ENCODE results near the gene DDX51.

DDX51 gene

DNA sequence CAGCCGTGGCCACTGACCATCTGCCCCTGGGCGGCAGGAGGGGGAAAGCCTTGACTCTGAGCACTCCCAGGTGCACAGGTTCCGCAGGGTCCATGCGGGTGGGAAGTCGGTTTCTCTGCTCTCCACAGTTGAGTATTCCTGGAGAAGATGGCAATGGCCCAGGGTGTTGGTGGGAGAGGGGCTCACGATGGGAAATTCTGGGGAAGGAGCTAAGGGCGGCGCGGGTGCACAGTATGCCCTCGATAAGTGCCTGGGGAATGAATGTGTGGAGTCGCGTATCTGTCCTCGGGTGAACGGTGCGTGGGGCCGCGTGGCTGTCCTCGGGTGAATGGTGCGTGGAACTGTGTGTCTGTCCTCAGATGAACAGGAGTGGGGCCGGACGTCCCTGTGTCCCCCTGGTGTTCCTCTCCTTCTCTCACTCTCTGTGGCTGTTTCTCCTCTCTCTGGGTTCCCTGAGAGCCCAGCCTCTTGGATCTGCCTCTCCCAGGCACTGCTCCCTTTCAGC is 38.1 kb upstream of the DDX51 start:
- Mint-ChIP-seq H3K9me3 (no peaks in the 10 kb centered on the region), H3K4me1 (peaks cover 64% of the 10 kb centered on the region), H3K4me3 (no peak overlapping the region), H3K36me3 (no peaks in the 10 kb centered on the region), H3K27me3 (no peaks in the 10 kb centered on the region), H3K27ac (no peak overlapping the region)

DNA sequence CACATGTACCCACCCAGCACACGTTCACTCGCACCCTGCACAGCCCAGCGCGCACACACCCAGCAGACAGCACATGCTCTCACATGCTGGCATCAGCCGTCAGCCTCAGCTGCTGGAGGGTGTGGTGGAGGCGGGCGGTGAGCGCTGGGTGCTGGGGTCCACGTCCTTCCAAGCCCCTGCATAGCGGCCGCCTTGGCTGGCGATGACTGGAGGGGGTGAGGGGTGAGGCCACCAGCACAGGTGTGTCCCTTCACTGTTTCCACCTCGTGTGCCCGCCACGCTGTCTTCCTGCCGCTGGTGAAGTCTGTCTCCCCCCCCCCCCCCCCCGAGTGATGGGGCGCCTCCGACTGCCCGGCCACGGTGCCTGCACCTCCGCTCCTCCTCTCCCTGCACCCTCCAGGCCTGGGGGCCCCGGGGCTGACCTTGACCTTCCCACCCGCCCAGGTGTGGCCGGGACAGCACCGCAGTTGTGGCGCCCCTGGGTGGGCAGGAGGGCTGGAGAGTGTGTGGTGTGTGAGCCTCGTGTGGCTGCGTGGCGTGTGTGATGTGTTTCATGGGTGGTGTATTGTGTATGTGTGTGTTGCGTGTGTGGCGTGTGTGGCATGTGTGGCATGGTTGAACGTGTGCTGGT is 37.6 kb upstream of the DDX51 start:
- H3K4me3 Mint-ChIP-seq = no peak overlapping the region
- no peaks in the 10 kb centered on the region for H3K9me3 Mint-ChIP-seq
- H3K27ac Mint-ChIP-seq = peak overlapping the region; percentile 65
- H3K27me3 Mint-ChIP-seq = no peaks in the 10 kb centered on the region
- H3K4me1 Mint-ChIP-seq = peaks cover 58% of the 10 kb centered on the region
- H3K36me3 Mint-ChIP-seq = no peaks in the 10 kb centered on the region

DNA sequence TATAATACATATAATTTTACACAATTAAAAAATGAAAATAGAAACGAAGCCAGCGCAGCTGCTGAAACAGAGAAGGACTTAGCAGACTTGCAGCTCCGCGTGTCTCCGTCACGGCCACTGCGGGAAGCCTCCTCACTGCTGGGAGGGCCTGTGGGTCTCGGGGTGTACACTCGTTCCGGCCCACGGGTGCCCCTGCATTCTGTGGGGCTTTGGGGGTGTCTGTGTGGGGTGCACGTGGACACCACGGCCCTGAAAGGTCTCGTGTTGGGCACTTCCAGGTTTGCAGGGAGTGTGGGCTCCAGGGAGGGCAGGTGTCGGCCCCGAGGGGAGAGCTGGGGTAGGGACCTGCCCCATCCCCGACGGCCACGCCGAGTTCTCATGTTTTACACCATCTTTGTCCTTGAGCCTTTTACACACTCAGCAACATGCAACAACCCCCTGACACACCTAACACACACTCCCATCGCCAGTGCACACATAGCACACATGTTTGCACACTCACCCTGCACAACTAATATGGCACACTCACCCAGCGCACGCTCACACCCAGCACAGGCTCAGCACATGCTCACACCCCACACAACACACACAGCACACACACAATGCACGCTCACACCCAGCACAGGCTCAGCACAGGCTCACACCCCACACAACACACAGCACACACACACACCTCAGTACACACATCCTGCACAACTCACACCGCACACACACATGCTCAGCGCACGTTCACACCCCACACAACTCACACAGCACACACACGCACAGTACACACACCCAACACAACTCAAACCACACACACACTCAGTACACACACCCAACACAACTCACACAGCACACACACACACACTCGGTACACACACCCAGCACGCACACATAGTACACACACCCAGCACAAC is 36.8 kb upstream of the DDX51 start:
- Mint-ChIP-seq H3K27ac (no peak overlapping the region), H3K27me3 (no peaks in the 10 kb centered on the region), H3K4me1 (peaks cover 51% of the 10 kb centered on the region)

DNA sequence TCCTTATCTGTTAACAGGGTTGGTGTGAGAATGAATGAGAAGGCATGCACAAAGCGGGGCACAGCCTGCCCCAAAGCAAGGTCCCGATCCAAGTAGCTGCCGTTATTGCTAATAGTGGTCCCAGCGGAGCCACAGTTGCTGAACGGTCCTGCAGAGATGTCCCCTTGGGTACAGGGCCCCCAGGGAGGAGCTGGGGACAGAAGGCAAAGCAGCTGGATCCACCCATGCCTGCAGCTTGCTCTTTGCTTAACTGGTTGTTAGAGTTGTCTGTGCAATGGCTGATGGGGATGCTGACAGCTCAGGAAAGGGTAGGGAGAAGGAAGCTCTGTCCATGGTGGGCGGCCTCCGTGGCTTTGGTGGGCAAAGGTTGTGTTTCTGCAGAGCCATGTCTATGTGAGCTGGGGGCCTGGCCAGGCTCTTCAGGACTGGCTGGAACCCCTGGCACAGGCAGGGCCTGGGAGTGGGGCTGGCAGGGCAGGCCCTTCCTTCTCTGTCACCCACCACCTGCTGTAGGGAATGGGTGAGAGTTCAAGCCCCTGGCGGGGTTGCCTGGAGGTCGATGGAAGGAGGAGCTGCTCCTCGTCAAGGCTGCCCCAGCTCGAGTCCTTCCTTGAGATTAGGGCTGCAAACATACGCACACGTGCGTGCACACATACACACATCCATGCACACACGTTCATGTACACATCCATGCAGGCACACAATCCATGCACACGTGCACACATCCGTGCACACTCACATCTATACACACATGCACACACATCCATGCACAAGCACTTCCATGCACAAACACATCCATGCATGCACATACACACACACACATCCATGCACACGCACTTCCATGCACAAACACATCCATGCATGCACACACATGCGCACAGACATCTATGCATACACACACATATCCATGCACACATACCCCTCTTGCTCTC is 35.6 kb upstream of the DDX51 start:
- Mint-ChIP-seq H3K27me3 (no peaks in the 10 kb centered on the region), H3K36me3 (no peaks in the 10 kb centered on the region), H3K4me1 (peaks cover 43% of the 10 kb centered on the region), H3K27ac (no peak overlapping the region), H3K9me3 (no peaks in the 10 kb centered on the region), H3K4me3 (peak overlapping the region; percentile 91)

More for the DNA sequence above, 36.8 kb upstream of the DDX51 start:
- H3K36me3 Mint-ChIP-seq = no peaks in the 10 kb centered on the region
- H3K4me3 Mint-ChIP-seq = no peak overlapping the region
- no peaks in the 10 kb centered on the region for H3K9me3 Mint-ChIP-seq

DNA sequence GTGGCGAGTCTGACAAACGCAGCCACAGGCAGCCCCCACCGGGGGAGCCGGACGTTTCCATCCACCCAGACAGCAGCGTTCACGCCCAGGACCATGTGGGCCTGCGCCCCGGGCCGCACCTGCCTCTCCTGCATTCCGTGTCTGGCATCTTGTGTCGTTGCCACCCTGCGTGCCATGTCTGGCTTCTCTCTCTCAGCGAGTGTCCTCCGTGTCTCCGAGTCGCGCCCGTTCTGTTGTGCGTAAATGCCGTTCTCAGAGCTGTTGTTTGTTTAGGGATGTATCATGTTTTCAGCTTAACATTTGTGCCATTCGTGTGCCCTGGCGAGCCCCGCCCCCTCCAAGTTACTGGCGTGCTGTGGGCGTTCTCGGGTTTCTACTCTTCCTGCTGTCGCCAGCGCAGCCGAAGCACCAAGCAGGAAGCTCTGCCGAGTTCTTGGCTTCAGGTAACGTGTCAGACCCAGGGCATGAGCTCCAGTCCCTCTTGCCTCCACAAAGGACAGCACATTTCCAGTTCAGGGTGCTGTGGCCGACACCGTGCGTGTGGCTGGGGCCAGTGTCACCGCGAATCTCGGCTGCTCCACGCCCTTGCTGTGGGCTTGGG is 34.8 kb upstream of the DDX51 start:
- Mint-ChIP-seq H3K4me1 (peaks cover 43% of the 10 kb centered on the region), H3K4me3 (peak overlapping the region; percentile 91), H3K36me3 (no peaks in the 10 kb centered on the region), H3K9me3 (no peaks in the 10 kb centered on the region), H3K27ac (peak overlapping the region; percentile 15), H3K27me3 (no peaks in the 10 kb centered on the region)

DNA sequence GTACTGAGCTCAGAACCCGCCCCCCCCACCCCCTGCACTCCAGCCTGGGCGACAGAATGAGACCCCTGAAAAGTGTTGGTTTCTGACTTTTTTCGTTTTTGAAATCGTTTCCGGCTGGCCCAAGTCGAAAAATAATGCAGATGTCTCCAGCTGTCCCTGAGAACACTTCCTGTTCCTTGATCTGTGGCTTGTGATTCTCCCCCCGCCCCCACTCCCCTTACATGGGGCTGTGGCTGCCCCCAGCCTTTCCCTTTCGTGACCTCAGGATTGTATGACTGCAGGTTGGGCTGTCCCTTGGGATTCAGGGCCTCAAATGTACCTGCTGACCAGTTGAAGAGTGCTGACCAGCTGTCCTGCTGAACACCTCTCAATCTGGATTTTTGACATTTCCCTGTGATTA is 34.2 kb upstream of the DDX51 start:
- Mint-ChIP-seq H3K4me1 (peaks cover 42% of the 10 kb centered on the region), H3K27me3 (no peaks in the 10 kb centered on the region), H3K27ac (no peak overlapping the region), H3K36me3 (no peaks in the 10 kb centered on the region), H3K4me3 (peak overlapping the region; percentile 91), H3K9me3 (no peaks in the 10 kb centered on the region)

DNA sequence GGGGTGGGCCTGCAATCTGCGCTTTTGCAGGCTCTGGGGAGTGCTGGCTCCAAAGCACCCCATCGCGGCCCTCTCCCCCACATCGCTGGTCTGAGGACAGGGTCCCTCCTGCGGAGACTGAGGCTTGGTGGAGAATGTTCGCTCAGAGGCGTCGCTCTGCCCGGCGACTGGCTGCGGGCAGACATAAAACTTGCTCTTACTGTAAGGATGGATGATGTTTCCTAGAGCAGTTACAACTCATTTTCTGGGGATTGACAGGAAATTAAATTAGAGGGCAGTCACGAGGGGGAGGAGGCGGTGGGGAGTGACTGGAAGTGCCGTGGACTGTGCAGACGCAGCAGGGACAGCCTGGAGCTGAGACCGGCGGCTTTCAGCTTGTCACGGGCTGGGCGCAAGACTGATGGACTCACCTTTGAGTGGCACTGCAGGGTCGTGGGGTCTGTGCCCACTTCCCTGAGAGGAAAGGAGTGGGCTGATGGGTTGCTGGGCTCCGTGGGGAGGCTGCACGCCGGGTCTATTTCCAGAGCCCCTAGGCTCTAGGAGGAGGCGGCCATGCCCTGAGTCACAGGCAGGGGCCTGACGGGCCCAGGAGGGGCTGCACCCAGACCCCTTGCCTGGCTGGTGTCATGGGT is 32.9 kb upstream of the DDX51 start:
- Mint-ChIP-seq H3K27ac (no peak overlapping the region), H3K36me3 (no peaks in the 10 kb centered on the region), H3K9me3 (no peaks in the 10 kb centered on the region), H3K27me3 (no peaks in the 10 kb centered on the region), H3K4me3 (no peak overlapping the region), H3K4me1 (peaks cover 44% of the 10 kb centered on the region)

DNA sequence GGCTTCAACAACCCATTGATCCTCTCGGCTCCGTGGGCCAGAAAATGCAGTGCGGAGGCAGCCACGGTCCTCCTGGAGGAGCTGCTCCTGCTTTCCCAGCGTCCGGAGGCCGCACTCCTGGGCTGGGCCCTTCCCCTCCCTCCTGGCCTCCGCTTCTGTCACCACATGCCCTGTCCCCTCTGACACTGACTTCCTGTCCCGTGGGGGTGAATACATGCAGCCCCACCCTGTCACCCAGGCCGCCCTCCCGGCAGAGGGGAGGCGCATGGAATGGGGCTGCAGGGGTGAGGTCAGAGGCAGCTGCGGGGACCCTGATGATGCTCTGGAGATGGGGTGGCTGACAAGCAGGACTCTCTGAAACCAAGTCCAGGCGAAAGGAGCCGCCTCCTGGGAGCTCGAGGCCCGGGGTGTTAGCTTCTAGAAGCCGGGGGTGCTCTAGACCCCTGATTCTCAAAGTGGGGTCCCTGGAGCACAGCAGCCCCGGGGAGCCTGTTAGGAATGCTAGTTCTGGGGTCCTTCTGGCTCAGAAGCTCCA is 32.3 kb upstream of the DDX51 start:
- H3K27me3 Mint-ChIP-seq = no peaks in the 10 kb centered on the region

DNA sequence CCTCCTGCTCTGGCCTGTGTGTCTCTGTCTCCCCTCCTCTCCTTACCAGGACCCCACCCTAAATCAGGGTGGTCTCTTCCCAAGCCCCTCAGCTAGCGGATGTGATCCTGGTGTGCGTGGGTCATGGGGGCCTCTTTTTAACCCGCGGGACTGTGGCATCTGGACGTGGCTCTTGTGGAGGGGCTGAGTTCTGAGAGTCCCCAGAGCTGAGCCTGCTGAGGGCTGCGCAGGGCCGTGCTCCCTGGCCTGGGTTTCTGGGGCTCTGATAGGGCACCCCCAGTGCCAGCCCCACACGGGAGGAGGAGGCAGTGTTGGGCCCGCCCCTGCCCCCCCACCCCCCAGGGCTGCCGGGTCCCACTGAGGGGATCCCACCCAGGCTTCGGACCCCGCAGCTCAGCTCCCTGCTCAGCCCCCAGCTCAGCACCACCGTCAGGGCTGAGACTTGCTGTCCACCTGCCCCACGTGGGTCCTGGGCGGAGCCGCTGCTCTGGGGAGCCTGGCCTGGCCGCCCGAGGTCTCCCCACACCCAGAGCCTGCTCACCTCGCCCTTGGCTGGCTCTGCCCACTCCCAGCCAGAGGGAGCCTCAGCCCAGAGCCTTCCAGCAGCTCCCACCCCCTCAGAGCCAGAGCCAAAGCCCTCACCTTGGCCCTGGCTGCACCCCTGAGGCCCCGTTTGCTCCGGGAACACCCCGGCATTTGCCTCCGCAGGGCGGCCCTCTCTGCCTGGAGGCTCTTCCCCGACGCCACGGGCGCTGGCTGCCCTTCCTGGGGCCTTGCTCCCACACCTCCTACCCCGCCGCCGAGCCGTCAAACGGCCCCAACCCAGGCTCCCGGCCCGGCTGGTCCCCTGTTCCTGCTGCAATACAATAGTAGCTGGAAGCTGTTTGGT is 31.6 kb upstream of the DDX51 start:
- H3K4me1 Mint-ChIP-seq = peaks cover 38% of the 10 kb centered on the region
- no peak overlapping the region for H3K4me3 Mint-ChIP-seq
- H3K36me3 Mint-ChIP-seq = no peaks in the 10 kb centered on the region
- no peak overlapping the region for H3K27ac Mint-ChIP-seq
- no peaks in the 10 kb centered on the region for H3K27me3 Mint-ChIP-seq
- H3K9me3 Mint-ChIP-seq = no peaks in the 10 kb centered on the region

More for the DNA sequence above, 32.3 kb upstream of the DDX51 start:
- H3K27ac Mint-ChIP-seq = no peak overlapping the region
- peaks cover 43% of the 10 kb centered on the region for H3K4me1 Mint-ChIP-seq
- no peaks in the 10 kb centered on the region for H3K9me3 Mint-ChIP-seq
- no peaks in the 10 kb centered on the region for H3K36me3 Mint-ChIP-seq
- no peak overlapping the region for H3K4me3 Mint-ChIP-seq

DNA sequence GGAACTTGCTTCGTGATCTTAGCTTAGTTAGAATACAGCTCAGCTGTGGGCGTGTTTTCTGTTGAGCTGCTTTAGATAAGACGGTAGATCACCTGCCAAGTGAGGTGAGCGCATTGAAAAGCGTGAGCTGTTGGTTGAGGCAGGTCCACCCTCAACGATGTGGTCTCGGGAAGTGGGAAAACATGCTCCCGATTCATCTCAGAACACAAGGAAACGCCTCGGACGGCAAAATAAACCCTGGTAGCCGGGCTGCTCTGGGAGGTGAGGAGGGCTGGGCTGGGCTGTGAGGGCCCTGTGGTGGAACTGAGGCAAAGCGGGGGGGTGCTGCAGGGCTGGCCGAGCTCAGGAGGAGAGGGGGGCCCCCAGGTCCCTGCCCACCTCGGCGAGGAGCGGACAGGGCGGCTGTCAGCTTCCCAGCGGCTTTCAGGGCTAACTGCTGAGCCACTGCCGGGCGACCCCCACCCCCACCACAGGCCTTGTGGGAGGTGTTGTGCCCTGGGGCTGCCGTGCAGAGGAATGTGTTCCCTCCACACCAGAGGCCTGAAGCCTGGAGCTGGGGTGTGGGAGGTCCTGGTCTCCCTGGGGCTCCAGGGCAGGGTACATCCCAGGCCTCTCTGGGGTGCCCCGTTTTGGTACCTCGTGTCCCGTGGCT is 30.8 kb upstream of the DDX51 start:
- Mint-ChIP-seq H3K9me3 (no peaks in the 10 kb centered on the region), H3K4me3 (peak overlapping the region; percentile 55), H3K27ac (no peak overlapping the region), H3K4me1 (peaks cover 34% of the 10 kb centered on the region), H3K27me3 (no peaks in the 10 kb centered on the region), H3K36me3 (no peaks in the 10 kb centered on the region)

DNA sequence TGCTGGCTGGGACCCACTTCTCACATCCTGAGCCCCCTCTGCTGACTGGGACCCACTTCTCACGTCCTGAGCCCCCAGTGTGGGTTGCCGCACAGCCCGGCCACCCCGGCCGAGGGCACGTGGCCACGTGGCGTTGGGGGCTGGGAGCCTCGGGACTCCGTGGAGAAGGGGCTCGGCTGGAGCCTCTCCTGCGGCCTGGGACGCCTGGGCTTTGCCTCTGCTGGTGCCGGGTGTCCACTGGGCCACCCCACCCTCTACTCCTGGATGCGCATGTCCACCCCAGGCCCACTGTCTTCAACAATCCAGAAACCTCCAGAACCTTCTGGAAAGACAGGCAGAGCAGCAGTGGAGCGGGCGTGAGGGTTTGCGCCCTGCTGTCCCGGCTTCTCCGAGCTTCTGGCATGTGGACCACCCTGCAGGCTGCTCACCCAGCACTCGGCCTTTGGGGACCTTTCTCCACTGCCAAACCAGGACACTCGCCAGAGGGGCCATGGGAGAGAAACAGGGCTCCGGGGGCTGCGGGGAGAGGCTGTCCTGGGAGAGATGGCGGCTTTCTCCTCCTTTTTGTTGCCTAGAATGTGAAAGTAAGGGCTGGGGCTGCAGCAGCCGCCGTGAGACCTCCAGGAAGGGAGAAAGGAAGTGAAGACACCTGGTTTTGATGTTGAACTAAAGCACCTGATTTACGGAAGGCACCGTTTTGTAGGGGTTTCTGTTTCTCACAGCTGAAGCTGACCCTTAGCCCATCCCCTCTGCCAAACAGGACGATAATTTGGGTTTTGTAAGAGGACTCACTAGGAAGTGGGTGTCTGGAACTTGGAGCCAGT is 30.1 kb upstream of the DDX51 start:
- Mint-ChIP-seq H3K27me3 (no peaks in the 10 kb centered on the region), H3K4me1 (peaks cover 29% of the 10 kb centered on the region), H3K9me3 (no peaks in the 10 kb centered on the region), H3K36me3 (no peaks in the 10 kb centered on the region), H3K27ac (no peak overlapping the region), H3K4me3 (peak overlapping the region; percentile 55)

DNA sequence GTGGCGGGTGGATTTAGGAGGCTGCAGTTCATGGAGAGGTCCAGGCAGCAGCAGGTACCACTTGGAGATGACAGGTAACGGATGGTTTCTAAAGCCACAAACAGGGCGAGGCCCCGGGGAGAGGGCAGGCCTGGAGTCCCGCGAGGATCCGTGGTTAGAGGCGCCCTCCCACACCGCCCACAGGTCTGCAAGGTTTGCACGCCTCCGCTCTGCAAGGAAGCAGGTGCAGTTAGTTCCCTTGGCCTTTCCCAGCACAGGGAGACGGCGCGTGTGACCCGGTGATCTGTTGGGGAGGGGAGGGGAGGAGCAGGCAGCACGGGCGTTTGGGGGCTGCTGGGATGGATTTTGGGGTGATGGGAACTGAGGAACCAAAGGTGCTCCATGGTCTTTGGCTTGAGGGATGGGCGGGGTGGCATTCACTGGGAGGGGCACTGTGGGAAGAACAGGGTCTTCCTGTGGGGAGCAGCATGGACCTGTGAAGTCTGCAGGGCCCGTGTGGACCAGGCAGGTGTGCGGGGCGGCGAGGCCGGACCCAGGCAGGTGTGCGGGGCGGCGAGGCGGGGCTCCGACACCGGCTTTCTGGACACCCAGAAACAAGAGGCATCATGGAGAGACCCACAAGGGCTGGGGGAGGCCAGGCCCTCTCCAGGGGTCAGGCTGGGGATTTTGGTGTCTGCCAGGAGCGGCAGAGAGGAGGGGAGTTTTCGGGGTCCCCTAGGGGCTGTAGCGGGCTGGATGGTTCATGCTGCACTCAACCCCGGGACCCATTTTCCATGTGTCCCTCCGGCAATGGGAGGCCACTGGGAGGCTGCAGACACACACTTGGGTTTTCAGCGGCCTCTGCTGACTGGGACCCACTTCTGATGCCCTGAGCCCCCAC is 29.3 kb upstream of the DDX51 start:
- Mint-ChIP-seq H3K4me1 (peaks cover 20% of the 10 kb centered on the region), H3K27ac (no peak overlapping the region), H3K36me3 (no peaks in the 10 kb centered on the region), H3K4me3 (no peak overlapping the region), H3K27me3 (no peaks in the 10 kb centered on the region), H3K9me3 (no peaks in the 10 kb centered on the region)
